GM18951 (cell line): ENCODE data around the gene EXT2.

Experiments
- POLR2A ChIP-seq: IDR thresholded peaks from 4 replicates; pipeline ENCODE4 v1.6.1; 2011; ENCODE audit warnings: mild to moderate bottlenecking; ENCODE audit not compliant: insufficient read length, insufficient read depth; ENCODE audit errors: extremely low read depth
- in situ Hi-C: fragments of 300-500 bp; cut with MboI; formaldehyde crosslinking; loops from one replicate; pipeline ENCODE4 v1.12.0; 2022; ENCODE audit warnings: low sequenced_read_pairs, mixed read lengths, inconsistent platforms; ENCODE audit not compliant: unreplicated experiment

The EXT2 gene

DNA sequence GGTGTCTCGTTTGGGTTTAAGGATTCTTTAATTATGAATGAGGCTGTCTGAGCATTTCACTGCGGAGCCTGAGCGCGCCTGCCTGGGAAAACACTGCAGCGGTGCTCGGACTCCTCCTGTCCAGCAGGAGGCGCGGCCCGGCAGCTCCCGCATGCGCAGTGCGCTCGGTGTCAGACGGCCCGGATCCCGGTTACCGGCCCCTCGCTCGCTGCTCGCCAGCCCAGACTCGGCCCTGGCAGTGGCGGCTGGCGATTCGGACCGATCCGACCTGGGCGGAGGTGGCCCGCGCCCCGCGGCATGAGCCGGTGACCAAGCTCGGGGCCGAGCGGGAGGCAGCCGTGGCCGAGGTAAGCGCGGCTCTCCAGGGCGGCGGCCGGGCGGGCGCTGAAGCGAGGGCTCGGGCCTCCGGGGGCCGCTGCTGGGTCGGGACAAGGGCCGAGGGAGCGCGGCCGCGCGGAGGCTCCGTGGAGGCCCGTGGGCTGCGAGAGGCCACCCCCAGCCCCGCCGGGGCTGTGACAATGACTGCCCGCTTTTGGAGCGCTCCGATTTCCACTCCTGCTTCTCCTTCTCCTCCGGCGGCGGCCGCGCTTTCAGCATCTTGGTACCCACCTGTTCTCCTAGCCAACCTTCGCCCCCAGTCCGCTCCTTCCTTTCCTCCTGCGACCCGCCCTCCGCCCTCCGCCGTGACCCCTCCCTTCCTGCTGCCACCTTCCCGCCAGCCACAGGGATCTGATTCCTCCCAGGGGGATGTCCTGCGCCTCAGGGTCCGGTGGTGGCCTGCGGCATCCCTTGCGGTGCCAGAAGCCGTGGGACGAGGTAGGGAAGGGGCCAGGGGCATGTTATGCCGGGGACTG is at the start of gene EXT2:
Gene EXT2 (plus strand): TSS at position 173 of the 854 bp plus-strand sequence. CDS start 12,035 bp downstream, outside the sequence.
- in situ Hi-C loops: no loop called here
- peak; percentile 69 for TF ChIP-seq POLR2A

DNA sequence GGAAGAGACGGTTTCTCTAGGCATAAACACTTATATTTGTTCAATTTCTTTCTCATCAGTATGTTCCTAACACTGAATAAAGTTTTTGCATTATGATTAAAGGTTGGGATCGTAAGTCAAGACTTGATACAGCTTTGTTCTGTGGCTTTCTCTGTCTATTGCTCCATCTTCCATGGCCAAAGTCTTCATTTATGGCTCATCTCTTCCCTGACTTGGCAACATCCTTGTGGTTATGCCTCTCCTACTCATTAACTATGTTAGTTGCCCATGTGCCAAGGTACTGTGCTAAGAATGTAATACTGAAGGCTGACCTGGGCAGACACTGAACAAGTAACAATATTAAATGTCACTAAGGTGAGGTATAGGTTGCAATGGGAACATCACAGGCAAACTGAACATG is 49.3 kb upstream of the EXT2 start:
- in situ Hi-C loops: no loop called here
- no peak for TF ChIP-seq POLR2A

DNA sequence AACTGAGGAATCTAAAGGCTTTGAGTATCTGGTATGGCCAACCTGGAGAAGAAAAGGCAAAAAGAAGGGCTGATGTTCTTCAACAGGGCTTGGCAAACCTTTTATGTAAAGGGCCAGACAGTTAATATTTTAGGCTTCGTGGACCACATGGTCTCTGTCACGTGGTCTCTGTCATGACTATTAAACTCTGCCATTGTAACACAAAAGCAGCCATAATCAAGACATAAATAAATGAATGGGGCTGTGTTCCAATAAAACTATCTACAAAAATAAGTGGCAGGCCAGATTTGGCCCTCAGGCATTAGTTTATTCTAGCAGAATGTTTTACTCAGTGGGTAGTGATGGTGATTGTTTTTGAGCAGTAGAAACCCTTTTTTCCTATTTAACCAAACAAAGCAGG is 48.2 kb upstream of the EXT2 start:
- in situ Hi-C loops: no loop called here
- TF ChIP-seq POLR2A: no peak

DNA sequence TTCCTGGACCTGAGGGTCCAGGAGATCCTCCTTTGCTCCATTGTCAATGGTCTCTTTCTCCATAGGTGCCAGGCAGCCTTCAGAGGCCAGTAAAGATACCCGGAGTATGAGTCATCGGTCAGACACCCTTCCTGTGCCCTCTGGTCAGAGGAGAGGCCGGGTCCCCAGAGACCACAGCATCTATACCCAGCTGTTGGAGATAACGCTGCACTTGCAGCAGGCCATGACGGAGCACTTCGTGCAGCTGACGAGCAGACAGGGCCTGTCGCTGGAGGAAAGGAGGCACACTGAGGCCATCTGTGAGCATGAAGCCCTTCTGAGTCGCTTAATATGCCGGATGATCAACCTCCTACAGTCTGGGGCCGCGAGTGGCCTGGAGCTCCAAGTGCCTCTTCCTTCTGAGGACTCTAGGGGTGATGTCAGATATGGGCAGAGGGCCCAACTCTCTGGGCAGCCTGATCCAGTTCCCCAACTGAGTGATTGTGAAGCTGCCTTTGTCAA is 47.5 kb upstream of the EXT2 start, which contains the start of gene ACCSL:
Gene ACCSL (plus strand): TSS at position 51 of the 501 bp plus-strand sequence. CDS start 56 bp downstream, at position 107.
- no peak for TF ChIP-seq POLR2A
- in situ Hi-C loops: no loop called here

DNA sequence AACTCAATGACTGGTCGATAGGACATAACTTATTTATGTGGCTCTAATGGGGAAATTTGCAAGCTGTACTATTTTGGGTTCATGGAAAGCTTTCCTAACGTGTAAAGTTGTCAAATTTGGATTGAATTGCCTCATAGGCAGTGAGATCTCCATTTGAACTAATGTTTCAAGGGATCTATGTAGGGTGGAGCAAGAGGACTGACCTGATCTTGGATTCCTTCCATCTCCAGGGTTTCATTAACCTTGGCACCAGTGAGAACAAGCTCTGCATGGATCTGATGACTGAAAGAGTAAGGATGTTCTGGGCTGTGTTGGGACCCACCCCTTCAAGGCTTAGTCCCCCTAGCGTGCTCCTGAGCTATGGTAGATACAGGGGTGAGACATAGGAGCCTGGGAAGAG is 45.6 kb upstream of the EXT2 start:
- no peak for TF ChIP-seq POLR2A
- in situ Hi-C loops: no loop called here

DNA sequence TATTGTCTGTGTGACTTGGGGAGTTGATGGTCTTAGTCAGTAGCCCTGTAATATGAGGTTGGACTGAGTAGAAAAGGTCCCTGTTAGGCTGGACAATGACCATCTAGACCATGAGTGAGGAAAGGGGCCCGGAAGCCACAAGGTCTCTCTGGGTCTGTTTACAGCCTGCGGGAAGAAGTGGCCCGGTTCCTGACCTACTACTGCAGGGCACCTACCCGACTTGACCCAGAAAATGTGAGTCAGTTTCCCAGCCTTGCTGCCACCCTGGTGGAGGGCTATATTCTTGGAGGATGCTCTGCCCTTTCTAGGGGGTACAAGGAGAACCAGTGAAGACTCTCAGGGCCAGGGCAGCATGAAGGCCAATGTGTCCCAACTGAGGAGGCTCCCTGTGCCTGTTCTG is 44.3 kb upstream of the EXT2 start:
- no peak for TF ChIP-seq POLR2A
- in situ Hi-C loops: no loop called here

DNA sequence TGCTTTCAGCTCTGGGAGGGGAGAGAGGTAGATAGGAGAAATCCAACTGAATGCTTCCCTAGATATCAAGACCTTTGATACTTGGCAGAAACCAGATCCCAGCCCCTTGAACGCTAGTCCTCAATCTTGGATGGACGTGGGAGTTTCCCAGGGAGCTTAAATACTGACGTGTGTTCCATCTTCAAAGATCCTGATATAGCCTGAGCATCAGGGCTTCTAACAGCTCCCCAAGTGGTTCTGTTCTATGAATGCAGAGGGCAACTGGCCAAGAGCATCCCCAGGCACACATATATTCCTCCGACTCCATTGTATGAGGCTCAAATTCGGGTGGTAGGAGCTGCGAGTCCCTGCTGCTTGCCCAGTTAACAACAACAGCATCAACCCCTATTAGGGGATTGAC is 38.1 kb upstream of the EXT2 start:
- TF ChIP-seq POLR2A: no peak
- in situ Hi-C loops: no loop called here

DNA sequence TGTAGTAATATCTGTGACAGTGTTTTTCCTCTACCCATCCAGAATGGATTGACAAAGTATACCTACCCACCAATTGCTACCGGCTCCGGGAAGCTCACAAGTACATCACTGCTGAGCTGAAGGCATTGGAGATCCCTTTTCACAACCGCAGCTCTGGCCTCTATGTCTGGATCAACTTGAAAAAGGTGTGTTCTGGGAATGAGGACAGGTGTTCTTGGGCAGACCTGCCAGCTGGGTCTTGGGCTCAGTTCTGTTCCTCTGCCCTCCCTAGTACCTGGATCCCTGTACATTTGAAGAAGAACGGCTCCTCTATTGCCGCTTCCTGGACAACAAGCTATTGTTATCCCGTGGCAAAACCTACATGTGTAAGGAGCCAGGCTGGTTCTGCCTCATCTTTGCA is 37.2 kb upstream of the EXT2 start:
- TF ChIP-seq POLR2A: no peak
- in situ Hi-C loops: no loop called here

DNA sequence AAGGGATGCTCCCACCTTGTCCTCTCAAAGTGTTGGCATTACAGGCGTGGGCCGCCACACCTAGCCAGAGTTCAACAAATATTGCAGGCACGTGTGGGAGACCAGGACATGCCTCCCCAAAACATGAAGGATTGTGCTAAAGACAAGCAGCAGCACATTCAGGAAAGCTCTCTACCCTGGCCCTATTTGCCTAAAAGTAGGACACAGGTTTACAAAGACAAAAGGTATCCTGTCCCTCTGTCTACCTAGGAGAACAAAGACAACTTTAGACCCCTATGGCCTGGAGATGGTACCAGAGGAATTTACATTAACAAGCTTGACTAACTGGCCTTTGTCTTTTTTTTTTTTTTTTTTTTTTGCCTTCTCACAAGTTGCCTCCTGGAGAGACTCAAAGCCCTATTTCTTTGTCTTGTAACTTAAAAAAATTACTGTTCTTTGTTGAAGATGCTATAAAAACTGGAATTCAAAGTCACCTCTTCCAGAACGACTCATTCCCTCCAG is 30.3 kb upstream of the EXT2 start:
- no peak for TF ChIP-seq POLR2A
- in situ Hi-C loops: no loop called here

DNA sequence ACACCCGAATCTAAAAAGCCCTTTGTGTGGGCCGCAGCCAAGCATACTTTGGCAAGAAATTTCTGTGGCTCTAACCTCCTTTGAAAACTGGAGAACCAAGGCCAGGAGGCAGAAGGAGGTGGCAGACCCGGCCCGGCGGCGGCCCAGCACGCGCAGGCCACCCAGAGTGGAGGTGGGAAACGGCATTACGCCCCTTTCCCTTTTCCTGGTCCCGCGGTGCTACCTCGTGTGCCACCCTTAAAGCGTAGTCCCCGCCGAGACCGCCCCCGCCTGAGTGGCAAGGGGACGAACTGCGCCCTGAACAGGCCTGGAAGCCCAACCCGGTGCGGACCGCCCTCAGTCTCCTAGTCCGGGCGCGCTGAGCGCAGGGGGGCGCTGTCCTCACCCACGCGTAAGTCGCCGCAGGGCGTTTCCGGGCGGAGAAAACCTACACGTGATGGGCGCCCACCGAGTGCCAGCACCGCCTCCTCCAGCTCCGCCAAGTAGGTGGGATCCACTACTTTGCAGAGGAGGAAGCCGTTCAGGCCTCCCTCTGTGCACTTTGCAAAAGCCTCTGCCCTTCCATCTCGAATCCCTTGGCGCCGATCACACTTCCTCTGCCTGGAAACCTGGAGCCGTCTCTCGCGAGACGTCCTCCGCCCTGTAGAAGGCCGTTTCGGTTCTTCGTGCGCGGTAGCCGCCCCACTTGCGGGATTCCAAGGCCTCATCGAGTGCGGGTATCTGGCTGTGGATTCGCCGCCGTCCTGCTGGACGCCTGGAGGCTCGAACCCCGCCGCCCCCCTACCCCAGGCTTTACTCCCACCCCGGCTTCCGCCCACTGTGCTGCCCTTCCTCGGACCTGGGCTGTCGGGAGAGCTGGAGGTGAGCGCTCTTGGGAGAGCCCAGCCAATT is 29.4 kb upstream of the EXT2 start, which contains the start of gene ACCS:
Gene ACCS (plus strand): TSS at position 430 of the 891 bp plus-strand sequence. CDS start 1,358 bp downstream, outside the sequence.
- peak; percentile 81 for TF ChIP-seq POLR2A
- in situ Hi-C loops: no loop called here

DNA sequence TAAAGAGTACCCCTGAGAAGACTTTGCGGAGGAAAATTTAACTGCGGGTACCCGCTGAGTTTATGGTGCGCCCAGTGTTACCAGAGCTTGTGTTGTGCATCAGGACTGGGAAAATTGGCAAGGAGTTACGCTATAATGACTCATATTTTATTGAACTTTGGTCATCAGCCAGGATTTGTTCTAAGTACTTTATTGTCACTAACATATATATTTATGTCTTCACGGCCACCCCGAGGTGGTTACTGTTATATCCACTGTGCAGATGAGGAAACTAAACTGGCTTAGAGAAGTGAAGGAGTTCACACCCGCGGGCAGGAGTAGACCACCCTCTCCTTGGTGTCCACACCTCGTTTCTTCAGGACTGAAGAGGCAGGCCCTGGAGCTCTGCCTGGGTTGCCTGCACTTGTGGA is 28.7 kb upstream of the EXT2 start:
- in situ Hi-C loops: no loop called here
- TF ChIP-seq POLR2A: no peak

DNA sequence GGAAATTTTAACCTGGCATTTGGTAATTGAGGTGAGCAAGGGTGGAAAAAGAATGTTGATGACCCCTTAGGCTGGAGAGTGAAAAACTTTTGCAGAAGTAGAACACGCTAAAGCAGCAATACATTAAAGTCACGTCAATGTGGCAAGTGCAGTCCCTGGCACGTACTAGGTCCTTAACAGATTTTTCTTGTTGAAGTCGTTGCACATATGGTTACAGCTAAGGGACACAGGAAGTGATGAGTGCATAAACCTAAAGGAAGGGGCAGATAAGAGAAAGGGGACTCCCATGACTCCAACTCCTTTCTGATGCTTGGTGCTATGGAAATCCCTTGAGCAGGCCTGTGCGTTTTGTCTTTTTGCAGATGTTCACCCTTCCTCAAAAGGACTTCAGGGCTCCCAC is 28.2 kb upstream of the EXT2 start:
- TF ChIP-seq POLR2A: no peak
- in situ Hi-C loops: no loop called here

DNA sequence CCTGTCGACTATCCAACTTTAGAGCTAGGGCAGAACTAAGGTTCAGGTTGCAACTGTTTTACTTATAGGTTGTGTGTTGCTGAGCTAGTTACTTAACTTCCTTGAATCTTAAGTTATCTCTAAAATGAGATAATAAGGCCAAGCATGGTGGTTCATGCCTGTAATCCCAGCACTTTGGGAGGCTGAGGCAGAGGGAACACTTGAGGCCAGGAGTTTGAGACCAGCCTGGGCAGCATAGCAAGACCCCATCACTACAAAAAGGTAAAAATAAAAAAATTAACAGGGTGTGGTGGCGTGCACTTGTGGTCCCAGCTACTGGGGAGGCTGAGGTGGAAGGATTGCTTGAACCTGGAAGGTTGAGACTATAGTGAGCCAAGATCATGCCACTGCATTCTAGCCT is 27.3 kb upstream of the EXT2 start:
- TF ChIP-seq POLR2A: no peak
- in situ Hi-C loops: no loop called here
